Glomerular endothelial cell (primary cell): Measurements from ENCODE around the gene LRPAP1. TPM values are rescaled to one million over a fixed set of nuclear protein-coding genes. Genes with fewer than 3 reads are reported as not detected.
"Not testable (repeated sequence)": the region's sequence is repeated elsewhere in the genome, so short reads cannot be mapped to it uniquely, and the experiment has no call there.

Experiments
- DNase-seq: peaks from one replicate; pipeline ENCODE4 v3.0.0-alpha.2; 2011; ENCODE audit warnings: low read depth, low spot score; ENCODE audit errors: extremely low read depth
- total RNA-seq: library from RNA; depleted of rRNA; stranded (reverse); fragments of >200 nt; gene quantifications from 2 replicates; pipeline ENCODE4 v1.2.3, GENCODE V29; 2015

Gene LRPAP1
- total RNA-seq, result 253 and 307 TPM in 2 replicates

DNA sequence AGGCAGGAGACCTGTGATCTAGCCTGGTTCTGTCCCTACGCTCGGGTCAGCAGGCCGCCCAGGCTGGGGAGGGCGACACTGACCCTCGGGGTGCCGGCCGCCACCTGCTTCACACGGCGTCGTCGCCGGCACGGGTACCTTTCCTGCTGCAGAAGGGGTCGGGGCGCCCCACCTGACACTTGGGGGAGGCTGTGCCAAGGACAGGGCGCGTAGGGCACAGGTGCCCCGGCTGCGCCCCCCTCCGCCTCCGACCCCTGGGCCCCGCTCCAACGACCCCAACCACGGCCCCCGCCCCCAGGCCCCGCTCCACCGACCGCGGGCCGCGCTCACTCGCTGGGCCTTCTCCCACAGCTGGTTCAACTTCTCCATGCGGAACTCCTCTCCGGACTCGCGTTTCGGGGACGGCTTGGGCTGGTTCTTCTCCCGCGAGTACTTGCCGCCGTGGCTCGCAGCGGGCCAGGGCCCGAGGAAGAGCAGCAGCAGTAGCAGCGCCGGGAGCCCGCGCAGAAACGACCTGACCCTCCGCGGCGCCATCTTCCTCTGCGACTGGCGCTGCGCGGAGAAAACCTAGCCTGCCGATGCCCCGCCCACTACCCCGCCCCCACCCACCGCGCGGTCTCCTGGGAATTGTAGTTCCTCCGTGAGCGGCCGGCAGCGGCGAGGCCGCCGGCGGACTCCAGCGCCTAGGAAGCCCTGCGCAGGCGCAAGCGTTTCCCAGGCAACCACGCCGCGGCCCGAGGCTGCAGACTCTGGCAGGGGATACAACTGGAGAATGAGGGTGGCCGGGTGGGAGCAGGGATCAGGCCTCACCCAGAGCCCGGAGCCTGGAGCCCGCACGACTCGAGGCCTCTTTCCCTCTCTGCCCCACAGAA, at the start of gene LRPAP1:
TSS of gene LRPAP1 (minus strand) at position 544 of the 872 bp plus-strand sequence. CDS start at position 534, 10 bp downstream.
- no peak for DNase-seq

DNA sequence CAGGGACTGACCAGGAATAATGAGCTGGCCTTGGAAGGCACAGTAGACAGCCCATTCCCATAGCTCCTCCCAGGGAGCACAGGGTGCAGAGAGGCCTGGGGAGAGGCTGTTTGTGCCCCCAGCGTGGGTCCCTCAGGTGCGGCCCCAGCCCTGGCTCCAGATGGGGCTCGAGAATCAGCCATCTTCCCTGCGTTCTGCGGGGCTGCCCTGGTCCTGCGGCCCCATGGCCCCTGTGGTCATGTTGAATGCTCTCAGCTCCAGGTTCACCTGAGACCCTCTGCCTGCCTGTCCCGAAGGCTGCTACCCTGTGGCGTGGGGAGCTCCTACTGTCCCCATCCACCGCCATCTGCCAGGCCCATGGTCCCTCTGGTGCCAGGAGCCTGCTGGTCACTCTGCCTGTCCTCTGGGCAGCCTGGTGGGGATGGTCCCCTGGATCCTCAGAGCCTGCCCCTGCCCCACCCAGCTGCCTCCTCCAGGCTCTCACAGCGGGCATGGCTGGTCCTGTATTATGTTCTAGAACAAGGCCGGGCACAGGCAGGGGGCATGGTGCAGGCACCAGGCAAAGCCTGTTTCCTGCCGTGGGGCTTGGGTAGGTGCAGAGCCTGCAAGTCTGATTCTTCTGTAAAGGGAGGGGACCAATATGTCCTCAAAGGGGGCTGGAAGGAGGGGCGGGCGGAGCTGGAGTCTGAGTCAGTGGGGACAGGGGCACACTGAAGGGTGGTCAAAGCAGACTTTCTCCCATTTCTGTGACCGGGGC, 49.3 kb upstream of the LRPAP1 start:
- not testable (repeated sequence) for DNase-seq

DNA sequence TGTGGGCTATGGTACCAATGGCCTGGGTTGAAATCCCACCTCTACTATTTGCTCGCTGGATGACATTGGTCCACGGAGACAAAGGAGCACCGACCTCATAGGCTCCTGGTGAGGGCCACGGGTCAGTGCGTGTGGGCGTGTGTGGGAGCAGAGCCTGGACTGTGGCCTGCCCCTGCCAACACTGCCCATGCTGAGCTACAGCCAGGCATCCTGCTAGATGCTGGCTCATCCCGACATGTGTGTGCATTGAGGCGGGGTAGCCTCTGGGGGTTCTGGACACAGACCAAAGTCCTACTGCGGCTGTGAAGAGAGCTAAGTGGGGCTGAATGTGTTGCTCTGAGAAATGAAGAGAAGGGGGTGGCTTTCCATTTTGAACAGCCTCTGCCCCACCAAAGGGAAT, 48.6 kb upstream of the LRPAP1 start:
- DNase-seq, result not testable (repeated sequence)

DNA sequence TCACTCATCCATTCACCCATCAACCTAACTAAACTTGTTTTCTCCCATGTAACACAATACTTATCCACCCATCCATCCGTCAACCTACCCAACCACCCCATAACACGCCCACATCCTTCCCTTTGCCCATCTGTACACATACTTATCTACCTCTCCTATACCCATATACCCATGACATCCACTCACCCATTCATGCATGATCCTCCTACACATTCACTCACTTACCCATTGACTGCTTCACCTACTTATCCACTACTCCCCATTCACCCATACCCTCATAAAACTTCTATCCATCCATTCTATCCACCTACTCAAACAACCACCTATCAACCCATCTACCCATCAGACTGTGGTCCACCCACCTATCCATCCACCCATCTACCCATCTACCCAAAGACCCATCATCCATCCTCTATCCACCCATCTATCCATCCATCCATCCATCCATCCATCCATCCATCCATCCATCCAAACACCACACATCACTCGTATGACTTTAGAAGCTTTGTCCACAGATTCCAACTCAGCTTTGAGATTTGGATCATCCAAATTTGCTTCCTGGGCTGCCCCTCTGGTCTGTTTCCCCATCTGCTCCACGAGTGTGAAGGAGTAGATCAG, 46.4 kb upstream of the LRPAP1 start:
- DNase-seq, result not testable (repeated sequence)

DNA sequence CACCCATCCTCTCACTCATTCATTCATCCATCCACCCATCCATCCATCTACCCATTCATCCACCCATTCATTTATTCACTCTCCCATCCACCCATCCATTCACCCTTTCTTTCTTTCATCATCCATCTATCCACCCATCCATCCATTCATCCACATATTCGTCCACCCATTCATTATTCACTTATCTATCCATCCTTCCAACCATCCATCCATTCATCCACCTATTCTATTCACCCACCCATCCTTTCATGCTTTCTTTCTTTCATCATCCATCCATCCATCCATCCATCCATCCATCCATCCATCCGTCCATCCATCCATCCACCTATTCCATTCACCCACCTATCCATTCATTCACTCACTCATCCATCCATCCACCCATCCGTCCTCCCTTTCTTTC, 45.8 kb upstream of the LRPAP1 start:
- not testable (repeated sequence) for DNase-seq

DNA sequence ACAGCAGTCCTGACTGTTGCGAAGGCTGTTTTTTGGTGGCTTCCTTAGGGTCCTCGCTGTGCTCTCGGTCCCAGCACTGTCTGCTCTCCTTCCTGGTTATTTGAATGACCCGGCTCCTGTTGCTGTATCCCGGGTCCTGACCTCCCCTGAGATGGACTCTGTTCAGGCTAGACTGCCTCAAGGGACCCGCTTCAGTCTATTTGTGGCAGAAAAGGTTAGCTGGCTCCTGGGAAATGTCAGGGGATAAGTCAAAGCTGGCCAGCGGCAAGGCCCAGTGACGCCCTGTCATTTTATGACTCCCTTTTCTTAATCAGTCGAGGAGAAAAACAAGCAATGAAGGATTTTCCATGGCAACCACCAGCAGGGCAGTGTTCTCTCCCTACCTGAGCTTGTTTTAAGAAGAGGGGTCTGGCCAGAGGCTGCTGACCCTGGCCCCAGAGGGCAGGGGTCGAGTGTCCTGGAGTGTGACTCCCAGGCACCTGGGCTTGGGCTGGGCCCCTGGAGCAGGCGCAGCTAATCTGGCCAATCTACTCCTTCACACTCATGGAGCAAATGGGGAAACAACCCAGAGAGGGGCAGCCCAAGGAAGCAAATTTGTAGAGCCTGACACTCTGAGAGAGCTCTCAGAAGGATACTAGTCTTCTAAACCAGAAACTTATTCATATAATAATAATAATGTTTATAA, 45.1 kb upstream of the LRPAP1 start:
- DNase-seq, result not testable (repeated sequence)

GRCh38 chr4:3576533-3577207, 44.4 kb upstream of the LRPAP1 start:
- not testable (repeated sequence) for DNase-seq

DNA sequence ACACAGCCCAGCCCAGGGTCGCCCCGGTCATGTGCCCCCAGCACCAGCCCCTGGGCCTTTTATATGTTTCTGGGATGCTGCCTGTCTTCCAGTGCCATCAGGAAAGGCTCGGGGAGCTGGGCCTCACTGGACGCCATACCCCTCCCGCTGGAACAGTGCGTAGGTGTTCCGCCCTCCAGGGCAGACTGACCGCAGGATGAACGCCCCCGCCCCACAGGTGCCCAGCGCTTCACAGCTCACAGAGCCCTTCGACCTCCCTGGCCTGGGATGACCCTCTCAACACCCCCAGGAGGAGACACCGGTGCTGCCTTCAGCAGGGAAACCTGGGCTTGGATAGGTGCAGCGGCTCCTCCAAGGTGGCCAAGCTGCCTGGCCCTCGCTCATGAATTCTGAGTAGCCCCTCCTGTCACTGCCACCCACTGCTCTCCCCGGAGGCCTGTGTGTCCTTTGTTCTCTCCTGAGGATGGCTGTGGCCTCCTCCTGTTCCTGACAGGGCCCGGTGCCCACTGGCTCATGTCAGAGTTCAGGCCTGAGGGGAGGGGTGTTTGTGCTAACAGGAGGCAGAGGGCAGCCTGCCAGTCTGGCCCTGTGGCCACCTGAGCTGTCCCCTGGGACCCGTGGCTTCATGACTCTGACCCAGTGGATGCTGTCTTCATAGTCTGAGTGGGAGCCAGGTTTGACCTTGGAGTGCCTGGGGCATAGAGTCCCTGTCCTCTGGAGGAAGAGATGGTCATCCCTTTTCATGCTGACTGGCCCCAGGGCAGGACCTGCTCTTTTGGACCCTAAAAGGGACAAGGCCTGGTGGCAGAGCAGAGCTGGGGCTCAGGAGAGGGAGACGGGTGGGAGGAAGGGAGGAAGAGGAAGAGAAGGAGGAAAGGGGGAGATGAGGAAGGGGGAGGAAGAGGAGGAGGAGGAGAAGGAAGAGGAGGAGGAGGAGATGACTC, 43.5 kb upstream of the LRPAP1 start:
- DNase-seq, result not testable (repeated sequence)

GRCh38 chr4:3574865-3575264, 42.6 kb upstream of the LRPAP1 start:
- not testable (repeated sequence) for DNase-seq

DNA sequence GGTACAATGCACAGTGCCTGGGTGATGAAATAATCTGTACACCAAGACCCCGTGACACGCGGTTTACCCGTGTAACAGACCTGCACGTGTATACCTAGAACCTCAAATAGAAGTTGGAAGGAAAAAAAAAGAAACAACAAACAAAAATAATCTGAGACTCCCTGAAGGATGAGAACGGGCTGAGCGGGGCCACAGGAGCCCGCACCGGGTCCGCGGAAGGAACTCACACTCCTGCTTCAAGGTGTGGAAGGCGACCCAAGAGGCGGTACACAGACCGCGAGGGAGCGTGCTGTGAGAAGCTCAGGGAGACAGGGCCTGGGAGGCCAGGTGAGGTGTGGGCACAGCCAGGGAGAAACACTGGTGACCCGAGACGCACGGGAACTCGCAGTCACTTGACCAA, 42.1 kb upstream of the LRPAP1 start:
- DNase-seq, result not testable (repeated sequence)

- DNase-seq, result no peak
Measured at GRCh38 chr4:3573131-3573530, 40.9 kb upstream of the LRPAP1 start.

GRCh38 chr4:3572363-3572762, 40.1 kb upstream of the LRPAP1 start:
- no peak for DNase-seq

DNA sequence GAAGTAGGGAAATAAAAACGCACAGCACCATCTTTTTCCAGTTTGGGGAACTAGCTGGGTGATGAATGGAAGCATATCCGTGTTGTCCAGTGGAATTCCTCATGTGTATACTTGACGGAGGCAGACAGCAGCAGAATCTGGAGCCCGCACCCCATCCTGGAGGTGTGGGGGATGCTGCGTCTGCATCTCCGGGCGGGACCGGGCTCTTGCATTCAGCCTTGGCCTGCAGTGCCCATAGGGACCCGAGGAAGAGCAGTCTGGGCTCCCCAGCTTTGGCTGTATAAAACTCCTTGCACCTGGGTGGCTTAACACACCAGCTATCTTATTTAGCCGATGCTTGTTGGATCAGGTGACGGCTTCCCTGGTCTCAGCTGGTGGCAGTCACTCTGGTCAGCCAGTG, 39.7 kb upstream of the LRPAP1 start:
- DNase-seq, result no peak

GRCh38 chr4:3570923-3571322, 38.7 kb upstream of the LRPAP1 start:
- DNase-seq, result not testable (repeated sequence)

DNA sequence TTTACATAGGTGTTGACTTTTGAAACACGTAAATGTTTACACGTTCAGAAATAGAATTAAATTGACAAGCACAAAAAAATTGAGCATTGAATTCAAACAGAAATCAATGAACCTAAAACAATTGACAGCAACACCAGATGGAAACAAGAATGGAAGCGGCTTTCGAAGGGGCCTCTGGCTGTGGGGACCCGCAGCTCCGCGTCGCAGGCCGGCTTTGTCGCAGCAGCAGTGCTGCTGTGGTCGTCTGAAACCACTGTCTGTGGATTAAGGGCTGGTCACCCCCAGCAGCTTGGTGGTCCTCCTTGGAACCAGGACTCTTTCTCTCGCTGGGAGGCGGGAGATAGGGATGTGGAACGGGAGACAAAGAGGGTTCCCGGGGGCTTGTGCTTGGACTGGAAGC, 37.4 kb upstream of the LRPAP1 start:
- not testable (repeated sequence) for DNase-seq

DNA sequence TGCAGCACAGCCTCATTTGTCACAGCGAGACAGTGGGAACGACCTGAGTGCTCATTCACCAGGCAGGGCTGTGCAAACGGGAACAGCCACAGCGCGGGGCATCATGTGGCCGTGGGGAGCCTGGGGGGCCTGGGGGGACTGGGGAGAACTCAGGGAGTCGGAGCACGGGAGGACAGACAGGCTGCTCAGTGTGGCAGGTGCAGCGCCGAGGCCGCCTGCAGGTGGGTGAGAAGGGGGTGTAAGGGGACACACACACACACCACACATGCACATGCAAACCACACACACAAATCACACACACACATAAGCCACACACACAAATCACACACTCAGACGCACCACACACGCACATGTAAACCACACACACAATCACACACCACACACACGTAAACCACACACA, 34.5 kb upstream of the LRPAP1 start:
- DNase-seq, result not testable (repeated sequence)

DNA sequence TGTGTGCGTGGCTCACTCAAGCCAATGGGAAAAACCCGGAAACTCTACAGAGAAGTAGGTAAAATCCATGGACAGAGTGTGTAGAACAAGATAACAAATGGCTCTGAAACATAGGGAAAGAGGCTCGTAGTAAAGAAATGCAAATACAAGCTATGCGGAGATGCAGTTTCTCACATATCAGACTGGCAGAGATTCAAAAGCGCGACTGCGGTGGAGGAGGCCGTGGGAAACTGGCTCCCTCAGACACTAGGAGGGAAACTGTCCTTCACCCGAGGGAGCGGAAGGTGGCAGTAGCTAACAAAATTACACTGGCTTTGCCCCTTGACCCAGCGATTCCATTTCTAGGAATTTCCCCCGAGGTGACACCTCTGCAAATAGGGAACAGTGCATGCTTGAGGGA, 34.1 kb upstream of the LRPAP1 start:
- DNase-seq, result not testable (repeated sequence)

- not testable (repeated sequence) for DNase-seq
Measured at GRCh38 chr4:3564948-3565347, 32.7 kb upstream of the LRPAP1 start.

DNA sequence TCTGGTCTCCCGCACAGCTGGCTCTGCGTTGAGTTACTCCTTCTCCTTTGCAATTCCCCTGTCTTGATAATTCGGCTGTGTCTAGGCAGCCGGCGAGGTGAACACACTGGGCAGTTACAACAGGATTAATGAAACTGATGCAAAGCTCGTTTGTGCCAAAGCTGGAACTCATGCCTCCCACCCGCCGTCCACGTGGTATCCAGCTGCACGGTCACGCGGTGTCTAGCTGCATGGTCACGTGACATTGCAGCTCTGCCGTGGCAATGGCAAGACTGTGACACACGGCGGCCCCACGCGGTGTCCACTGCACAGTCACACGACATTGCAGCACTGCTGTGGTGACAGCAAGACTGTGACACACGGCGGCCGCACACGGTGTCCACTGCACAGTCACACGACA, 31.2 kb upstream of the LRPAP1 start:
- DNase-seq, result no peak
